B cell (primary cell): ENCODE results near the gene RIC8B.

Experiments
- CTCF ChIP-seq: fragments of 200-600 bp; IDR thresholded peaks from one replicate; pipeline ENCODE4 v1.8.0; 2022; ENCODE audit warnings: antibody characterized with exemption, mild to moderate bottlenecking
- EZH2 ChIP-seq: IDR thresholded peaks from 2 replicates; pipeline ENCODE4 v1.6.1; 2012; ENCODE audit warnings: borderline replicate concordance, low read depth, mild to moderate bottlenecking, moderate library complexity, low read length; ENCODE audit not compliant: insufficient read depth, poor library complexity, severe bottlenecking

GRCh38 chr12:106780010-106780631, 5.6 kb downstream of the RIC8B start:
- TF ChIP-seq EZH2 = no peak
- no peak for TF ChIP-seq CTCF
